Right kidney (tissue), 1 donor: ENCODE measurements around the gene WNK2.

Source experiments
- DNase-seq: peaks from one replicate; pipeline ENCODE4 v3.0.0-alpha.2; 2016

WNK2 gene

GRCh38 chr9:93185266-93186214 is 1.6 kb downstream of the WNK2 start:
- DNase-seq, result peak; percentile 63

- peak; percentile 58 for DNase-seq
Measured at GRCh38 chr9:93186215-93186945, 2.4 kb downstream of the WNK2 start.

- DNase-seq, result no peak
Measured at GRCh38 chr9:93187047-93187446, 3.1 kb downstream of the WNK2 start.

DNA sequence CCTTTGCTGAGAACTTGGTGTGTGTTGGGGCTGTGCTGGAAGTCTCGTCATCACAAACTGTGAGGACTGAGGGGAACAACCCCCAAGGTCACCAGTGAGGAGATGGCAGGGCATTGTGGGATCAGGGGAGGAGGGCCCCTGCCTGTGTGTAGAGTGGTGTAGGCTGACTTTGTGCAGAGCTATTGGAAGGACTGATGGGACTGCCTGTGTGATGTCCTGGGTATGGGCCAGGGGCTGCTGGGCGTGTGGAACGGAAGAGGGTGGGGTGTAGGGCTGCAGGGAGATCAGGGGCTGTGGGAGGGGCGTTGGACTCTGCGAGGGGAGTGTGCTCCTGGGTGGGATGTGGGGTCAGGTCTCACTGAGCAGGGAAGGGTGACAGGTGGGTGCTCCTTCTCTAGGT is 3.6 kb downstream of the WNK2 start:
- no peak for DNase-seq

DNA sequence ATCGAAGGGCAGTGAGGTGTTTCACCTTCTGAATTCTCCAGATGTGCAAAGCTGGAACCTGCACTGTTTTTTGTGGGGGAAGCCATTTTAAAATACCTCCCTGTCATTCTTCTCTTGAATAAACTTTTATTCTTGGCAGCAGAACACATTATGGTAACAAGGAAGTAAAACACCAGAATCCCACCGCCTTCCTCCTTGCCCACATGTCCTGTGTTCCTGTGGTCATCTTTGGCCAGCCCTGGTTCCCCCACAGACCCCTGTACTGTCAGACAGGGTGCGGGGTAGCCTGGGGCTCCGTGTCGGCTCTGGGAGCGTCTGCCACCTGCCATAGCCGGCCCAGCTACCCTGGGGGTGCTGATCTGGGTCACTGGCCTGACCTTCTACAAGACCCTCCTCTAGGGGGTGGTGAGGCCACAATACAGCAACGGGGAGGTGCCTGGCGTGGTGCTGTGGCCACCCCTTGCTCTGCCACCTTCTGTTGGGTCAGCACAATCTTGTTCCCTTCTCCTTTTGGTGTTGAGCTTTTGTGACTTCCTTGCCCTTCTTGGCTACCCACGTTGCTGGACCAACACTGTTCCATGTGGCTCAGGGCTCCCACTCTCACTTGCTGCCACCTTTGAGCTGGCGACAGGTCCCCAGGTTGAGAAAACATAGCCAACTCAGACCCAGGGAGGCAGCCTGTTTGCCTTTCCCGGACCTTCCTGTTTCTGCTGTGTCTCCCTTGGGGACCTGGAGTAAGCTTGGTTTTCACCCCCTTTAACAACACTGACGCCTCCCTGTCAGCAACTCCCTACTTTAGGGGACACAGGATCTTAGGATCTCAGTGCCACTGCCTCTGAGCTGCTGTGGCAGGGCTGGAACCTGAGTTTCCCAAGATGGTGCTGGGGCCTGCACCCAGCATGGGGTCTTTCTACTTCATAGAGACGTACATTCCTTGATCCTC is 4.8 kb downstream of the WNK2 start:
- DNase-seq, result no peak

- DNase-seq, result no peak
Measured at GRCh38 chr9:93189369-93190132, 5.6 kb downstream of the WNK2 start.

DNA sequence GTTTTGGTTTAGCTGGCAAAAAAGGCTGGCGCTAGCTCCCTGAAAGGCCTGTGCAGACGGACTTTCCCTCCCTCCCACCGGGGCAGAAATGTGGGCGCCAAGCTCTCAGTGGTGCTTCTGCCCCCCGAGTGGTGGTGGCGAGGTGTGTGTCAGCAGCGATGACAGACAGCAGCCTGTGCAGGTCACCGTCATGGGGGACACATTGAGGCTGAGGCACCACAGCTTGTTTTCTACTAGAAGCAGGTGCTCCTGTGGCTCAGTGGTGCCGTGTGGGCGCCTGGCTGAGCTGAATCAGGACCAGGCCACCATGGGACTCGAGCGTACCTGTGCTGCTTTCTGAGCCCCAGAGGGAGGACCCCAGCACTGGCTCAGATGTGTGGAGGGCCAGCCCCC is 6.2 kb downstream of the WNK2 start:
- no peak for DNase-seq

DNA sequence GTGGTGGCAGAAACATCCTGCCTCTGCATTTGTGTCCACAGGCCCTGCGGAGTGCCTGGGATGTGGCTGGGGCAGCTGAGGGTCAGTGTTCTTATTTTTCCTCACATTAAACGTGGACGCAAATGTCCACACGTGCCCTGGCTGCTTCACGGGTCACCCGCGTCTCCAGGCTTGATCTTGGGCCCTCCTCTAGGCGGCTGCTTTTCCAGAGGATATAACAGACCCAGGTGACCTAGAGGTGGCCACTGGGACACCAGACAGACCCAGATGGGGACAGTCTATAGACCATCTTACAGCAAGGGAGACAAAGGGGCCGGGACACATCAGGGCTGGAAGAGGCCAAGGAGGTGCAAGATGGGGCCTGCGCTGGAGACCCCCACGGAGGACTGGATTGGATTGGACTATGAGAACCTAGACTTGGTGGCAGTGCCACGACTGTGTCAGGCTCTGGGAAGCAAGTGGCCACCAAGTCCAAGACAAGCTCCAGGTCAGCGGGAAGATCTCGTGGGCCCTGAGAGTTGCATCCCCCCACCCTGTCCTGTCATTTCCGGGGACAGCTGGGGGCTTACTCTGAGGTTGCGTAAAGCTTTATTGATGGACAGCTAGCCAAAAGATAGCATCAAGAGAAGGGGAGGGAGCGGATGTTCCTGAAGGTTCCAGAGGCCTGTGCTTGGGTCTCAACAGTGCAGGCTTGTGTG is 6.9 kb downstream of the WNK2 start:
- no peak for DNase-seq

- no peak for DNase-seq
Measured at GRCh38 chr9:93191354-93191660, 7.4 kb downstream of the WNK2 start.

DNA sequence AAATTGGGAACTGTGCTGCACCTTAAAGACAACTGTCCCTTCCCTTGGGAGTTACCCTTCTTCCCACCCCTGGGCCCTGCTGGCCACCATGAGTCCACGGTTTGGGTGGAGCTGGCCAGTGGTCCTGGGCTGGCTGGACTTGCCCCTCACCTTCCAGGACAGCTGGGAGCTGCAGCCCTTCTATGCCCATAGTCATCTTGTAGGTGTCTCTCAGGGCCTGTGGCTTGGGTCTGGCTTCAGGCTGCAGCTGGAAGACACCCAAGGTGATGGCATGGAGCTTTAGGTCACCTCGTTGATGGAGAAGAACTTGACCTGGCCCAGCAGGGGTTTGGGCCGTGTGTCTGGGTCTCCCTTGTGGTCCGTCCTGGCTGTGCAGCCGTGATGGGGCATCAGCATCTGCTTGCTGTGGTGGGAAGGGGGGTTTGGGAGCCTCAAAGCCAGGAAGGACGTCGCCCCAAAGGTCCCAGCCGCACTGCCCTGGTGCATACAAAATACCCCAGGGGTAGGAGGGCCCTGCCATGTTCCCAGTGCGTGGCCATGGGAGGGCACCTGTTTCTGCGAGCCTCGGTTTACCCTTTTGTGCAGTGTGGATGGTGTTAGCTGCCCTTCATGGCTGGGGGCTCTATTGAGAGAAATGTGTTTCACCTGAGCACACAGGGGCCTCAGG is 8.9 kb downstream of the WNK2 start:
- no peak for DNase-seq

GRCh38 chr9:93193388-93194220 is 9.7 kb downstream of the WNK2 start:
- DNase-seq, result no peak

- DNase-seq, result no peak
Measured at GRCh38 chr9:93194221-93194625, 10.3 kb downstream of the WNK2 start.

GRCh38 chr9:93194641-93195040 is 10.7 kb downstream of the WNK2 start:
- DNase-seq, result no peak

DNA sequence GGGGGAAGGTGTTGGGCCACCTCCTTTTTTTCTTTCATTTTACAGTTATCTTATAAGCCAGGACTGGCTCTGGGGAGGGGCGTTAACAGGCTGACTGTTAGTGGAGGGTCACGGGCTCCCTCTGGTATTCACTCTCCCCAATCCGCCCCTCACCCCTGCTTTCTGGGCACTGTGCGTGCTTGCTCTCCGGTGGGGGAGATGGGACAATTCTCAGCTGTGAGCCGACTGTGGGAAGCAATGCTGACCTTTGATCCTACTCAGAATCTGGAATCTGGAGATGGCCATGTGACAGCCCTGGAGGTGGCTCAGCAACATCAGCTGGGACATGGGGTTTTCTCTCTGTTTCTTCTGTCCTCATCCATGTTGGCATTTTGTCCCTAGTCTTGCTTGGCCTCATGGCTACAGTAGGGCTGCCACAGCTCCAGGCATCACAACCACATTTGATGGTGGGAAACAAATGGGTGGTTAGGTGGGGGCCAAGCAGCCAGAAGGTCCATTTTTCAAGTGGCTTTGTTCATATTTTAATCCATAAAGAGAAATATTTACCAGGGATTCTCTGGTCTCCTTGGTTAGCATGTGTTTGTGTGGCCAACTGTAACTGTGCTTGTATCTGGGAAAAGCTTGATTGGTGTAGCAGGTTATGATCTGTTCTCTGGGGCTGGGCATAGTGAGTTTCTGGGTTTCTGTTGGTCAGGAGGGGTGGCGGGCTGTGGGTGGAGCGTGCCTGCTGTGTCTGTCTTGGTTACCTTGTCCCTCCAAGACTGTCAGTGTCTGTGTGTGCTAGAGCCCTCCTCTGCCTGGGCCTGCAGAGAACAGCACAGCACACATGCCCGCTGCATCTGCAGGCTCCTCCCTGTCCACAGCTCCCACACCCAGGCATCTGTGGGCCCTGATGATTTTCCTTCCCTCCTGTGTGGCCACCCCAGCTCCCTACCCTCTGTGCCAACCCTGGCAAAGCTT is 12.4 kb downstream of the WNK2 start:
- DNase-seq, result no peak

GRCh38 chr9:93197670-93198069 is 13.7 kb downstream of the WNK2 start:
- DNase-seq, result no peak

DNA sequence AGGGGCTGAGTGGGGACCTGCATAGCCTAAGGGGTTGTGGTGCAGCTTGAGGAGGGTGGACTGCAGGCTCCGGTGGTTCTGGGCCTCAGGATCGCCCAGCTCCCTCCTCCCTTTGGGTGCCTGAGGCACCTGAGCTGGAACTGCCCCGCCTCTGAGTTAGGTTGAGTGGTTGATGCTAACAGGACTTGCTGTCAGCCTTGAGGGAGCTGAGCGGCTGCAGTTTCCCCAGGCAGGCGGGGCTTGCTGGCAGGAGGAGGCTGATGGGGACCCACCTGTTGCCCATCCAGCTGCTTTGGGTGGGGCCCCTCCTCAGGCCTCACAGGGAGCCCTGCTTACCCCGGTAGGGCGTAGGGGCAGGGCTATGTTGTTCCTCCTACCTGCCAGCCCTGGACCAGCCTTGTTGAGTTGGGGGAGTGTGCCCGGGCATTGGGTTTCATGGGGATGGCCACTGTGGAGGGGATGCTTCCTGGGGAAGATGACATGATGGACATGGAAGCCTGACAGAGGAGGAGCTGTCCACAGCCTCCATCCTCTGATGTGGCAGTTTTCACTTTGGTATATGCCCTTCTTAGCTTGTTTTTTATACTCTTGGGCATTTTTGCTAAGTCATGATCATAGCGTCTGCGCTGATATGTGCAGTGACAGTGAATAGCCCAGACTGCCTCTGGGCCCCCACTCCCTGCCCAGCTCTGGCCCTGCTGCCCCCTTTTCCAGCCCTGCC is 14.3 kb downstream of the WNK2 start:
- DNase-seq, result no peak

GRCh38 chr9:93198838-93199625 is 15.1 kb downstream of the WNK2 start:
- DNase-seq, result no peak
